K562 (cell line): ENCODE data around the gene BEST2. TPM values are rescaled to one million over a fixed set of nuclear protein-coding genes. Genes with fewer than 3 reads are reported as not detected.
A peak's percentile ranks its signal among the peaks of the same experiment; 100 is the strongest.

Experiments used
- ATAC-seq: fragments of 200-7000 bp; cut with Tn5 transposase; 3 replicates; pipeline ENCODE4 v1.9.1; 2020; ENCODE audit warnings: moderate library complexity
- BruUV-seq: library from RNA; stranded (reverse); fragments of 400-500 nt; replicated peaks from 2 replicates; lab custom pipeline; 2021; lab: Mats Ljungman, UMichigan
- CTCF ChIA-PET: fragments of 300-600 bp; formaldehyde crosslinking; extraction: SDS; loops from one replicate; lab custom pipeline; 2021; ENCODE audit warnings: low intra/inter-chr PET ratio; lab: Yijun Ruan, JAX
- POLR2A ChIA-PET: fragments of 300-600, 350-650 bp; sonication (Branson Sonifier 250); formaldehyde crosslinking; extraction: SDS; loops from one replicate; lab custom pipeline; 2021; ENCODE audit warnings: antibody characterized with exemption, inconsistent platforms; lab: Yijun Ruan, JAX
- DNase-seq, 4 experiments: peaks; one replicate each; pipeline versions ENCODE4 v3.0.0 to v3.0.0-alpha.2; 2011 to 2018; ENCODE audit warnings: low spot score in 3 of 4, mixed read lengths in 3 of 4; ENCODE audit errors: extremely low read depth in 1 of 4
- FAIRE-seq: peaks from 2 replicates; lab custom pipeline; 2011; peaks lifted over from hg19 to GRCh38; lab: Jason Lieb, UNC
- H2AFZ ChIP-seq: 2 replicates; pipeline ENCODE4 v1.6.0; 2011; ENCODE audit warnings: low read depth, low read length, control low read depth, inconsistent platforms
- H3K27ac ChIP-seq: fragments of 200-600 bp; 3 replicates; pipeline ENCODE4 v1.8.0; 2011; ENCODE audit warnings: low read depth, mild to moderate bottlenecking, control low read depth, inconsistent platforms, low read length, moderate library complexity, mixed read lengths; ENCODE audit errors: extremely low read depth
- H3K27me3 ChIP-seq, 2 experiments: fragments of 300-600 bp in 1 of 2; 2 replicates in 1 of 2; 3 replicates in 1 of 2; pipeline versions ENCODE4 v1.6.0 to v1.8.0; 2011; ENCODE audit warnings: inconsistent platforms in 2 of 2, low read length in 2 of 2, mild to moderate bottlenecking in 1 of 2, mixed read lengths in 1 of 2, moderate library complexity in 1 of 2; ENCODE audit not compliant: control insufficient read depth in 2 of 2, insufficient read depth in 2 of 2
- H3K36me3 ChIP-seq: fragments of 300-600 bp; 3 replicates; pipeline ENCODE4 v1.8.0; 2011; ENCODE audit warnings: mild to moderate bottlenecking, low read length, inconsistent platforms; ENCODE audit not compliant: control insufficient read depth, insufficient read depth
- H3K4me1 ChIP-seq, 2 experiments: fragments of 200-600 bp in 1 of 2; replicated peaks in 1 of 2; 2 replicates in 1 of 2; 3 replicates in 1 of 2; pipeline versions ENCODE4 v1.5.1 to v1.8.0; 2011; ENCODE audit warnings: inconsistent platforms in 2 of 2, low read length in 2 of 2, mild to moderate bottlenecking in 1 of 2, mixed read lengths in 1 of 2, moderate library complexity in 1 of 2; ENCODE audit not compliant: control insufficient read depth in 2 of 2, insufficient read depth in 2 of 2
- H3K4me2 ChIP-seq: 2 replicates; pipeline ENCODE4 v1.6.1; 2011; ENCODE audit warnings: low read length, control low read depth, inconsistent platforms, mixed read lengths; ENCODE audit not compliant: insufficient read depth
- H3K4me3 ChIP-seq: fragments of 200-600 bp; sonication (generic), shearing (Covaris generic); 2 replicates; pipeline ENCODE4 v1.5.1; 2016; ENCODE audit warnings: control low read depth, inconsistent platforms
- H3K79me2 ChIP-seq: fragments of 200-600 bp; 3 replicates; pipeline ENCODE4 v1.8.0; 2011; ENCODE audit warnings: low read length, inconsistent platforms; ENCODE audit not compliant: control insufficient read depth, insufficient read depth
- H3K9ac ChIP-seq, 2 experiments: 2 replicates each; pipeline versions ENCODE4 v1.6.0 to v1.6.1; 2011; ENCODE audit warnings: low read depth in 2 of 2, low read length in 2 of 2, control low read depth in 1 of 2, inconsistent platforms in 1 of 2, mild to moderate bottlenecking in 1 of 2, mixed read lengths in 1 of 2; ENCODE audit not compliant: insufficient read depth in 1 of 2
- H3K9me1 ChIP-seq: one replicate; pipeline ENCODE4 v1.6.0; 2011; ENCODE audit warnings: inconsistent platforms, mild to moderate bottlenecking, low read length, moderate library complexity; ENCODE audit not compliant: control insufficient read depth, insufficient read depth
- H3K9me3 ChIP-seq: replicated peaks from 2 replicates; pipeline ENCODE4 v1.5.1; 2011; ENCODE audit warnings: low read depth, low read length, inconsistent platforms; ENCODE audit not compliant: control insufficient read depth, insufficient read depth
- H4K20me1 ChIP-seq: replicated peaks from 2 replicates; pipeline ENCODE4 v1.6.1; 2011; ENCODE audit warnings: low read length, inconsistent platforms, mixed read lengths; ENCODE audit not compliant: control insufficient read depth, insufficient read depth
- E2F6 ChIP-seq, 2 experiments: IDR thresholded peaks; 2 replicates each; pipeline ENCODE4 v1.6.1; 2011; ENCODE audit warnings: borderline replicate concordance in 1 of 2, control low read depth in 1 of 2, low read depth in 1 of 2, low read length in 1 of 2, mild to moderate bottlenecking in 1 of 2, mixed read lengths in 1 of 2, moderate library complexity in 1 of 2; ENCODE audit not compliant: insufficient read depth in 1 of 2, insufficient read length in 1 of 2, poor library complexity in 1 of 2, severe bottlenecking in 1 of 2; ENCODE audit errors: extremely low read depth in 1 of 2
- ETV5 ChIP-seq: sonication (generic); formaldehyde crosslinking; IDR thresholded peaks from 2 replicates; pipeline ENCODE4 v1.4.0; 2020; ENCODE audit warnings: low read depth, mild to moderate bottlenecking, missing genetic modification reagents
- NELFE ChIP-seq: IDR thresholded peaks from 2 replicates; pipeline ENCODE4 v1.6.1; 2011; ENCODE audit warnings: mild to moderate bottlenecking; ENCODE audit not compliant: insufficient read depth, insufficient read length
- SAFB ChIP-seq: fragments of 200-400 bp; formaldehyde crosslinking; IDR thresholded peaks from 2 replicates; pipeline ENCODE4 v1.6.1; 2017; ENCODE audit warnings: low read depth, low read length, borderline replicate concordance
- TBP ChIP-seq: optimal IDR thresholded peaks from 2 replicates; pipeline ENCODE3; 2011; ENCODE audit warnings: low read depth, low read length, improper control_type of control experiment
- TCF3 ChIP-seq: sonication (generic); formaldehyde crosslinking; IDR thresholded peaks from 2 replicates; pipeline ENCODE4 v1.4.0; 2020; ENCODE audit warnings: mild to moderate bottlenecking, missing genetic modification reagents
- TRIM24 ChIP-seq, 2 experiments: fragments of 450-650 bp; IDR thresholded peaks; 2 replicates each; pipeline ENCODE4 v1.6.1; 2016
- XRCC3 ChIP-seq: fragments of 450-650 bp; IDR thresholded peaks from 2 replicates; pipeline ENCODE4 v1.6.1; 2017; ENCODE audit warnings: mild to moderate bottlenecking, moderate library complexity
- ZC3H8 ChIP-seq: fragments of 450-650 bp; IDR thresholded peaks from 2 replicates; pipeline ENCODE4 v1.6.1; 2017
- ZEB2 ChIP-seq: fragments of 450-650 bp; IDR thresholded peaks from 2 replicates; pipeline ENCODE4 v1.6.1; 2016
- ZNF143 ChIP-seq: sonication (generic); formaldehyde crosslinking; IDR thresholded peaks from 2 replicates; pipeline ENCODE4 v1.9.0; 2022; ENCODE audit warnings: mild to moderate bottlenecking, missing genetic modification reagents
- ZNF212 ChIP-seq: fragments of 450-650 bp; formaldehyde crosslinking; IDR thresholded peaks from 2 replicates; pipeline ENCODE4 v1.4.0; 2020; ENCODE audit warnings: mild to moderate bottlenecking
- WGBS: fragments of 100-300 bp; shearing (Covaris generic); methylation state at CpG from one replicate; pipeline ENCODE4 v1.1.6; 2016; ENCODE audit warnings: low coverage, mixed read lengths; ENCODE audit not compliant: insufficient coverage; ENCODE audit errors: missing lambda C conversion rate; 5-methylcytosine and 5-hydroxymethylcytosine counted together
- in situ Hi-C: fragments of 300-500 bp; cut with MboI; formaldehyde crosslinking; loops from 4 replicates; pipeline ENCODE4 v1.15.0; 2018; ENCODE audit warnings: inconsistent platforms, mixed read lengths
- intact Hi-C: fragments of 100-400 bp; cut with micrococcal nuclease; formaldehyde crosslinking; loops from 2 replicates; pipeline ENCODE4 v1.14.2; 2022
- polyA plus RNA-seq, 8 experiments: library from polyadenylated mRNA; depleted of rRNA in 4 of 8; stranded (reverse) in 5 of 8; unstranded in 3 of 8; fragments of >200 nt; fragmentation: Nextera tagmentation in 2 of 8; fragmentation: Illumina TruSeq in 1 of 8; extraction: Ambion mirVana in 2 of 8; extraction: Trizol in 1 of 8; gene quantifications; 2 replicates each; pipeline versions ENCODE4 v1.2.1 to v1.2.3, GENCODE V29; 2011 to 2014; ENCODE audit warnings: inconsistent platforms in 1 of 8, missing spikeins in 1 of 8
- total RNA-seq, 7 experiments: library from RNA; depleted of rRNA in 6 of 7; stranded (reverse); fragments of >200 nt in 6 of 7; fragmentation: Illumina TruSeq in 2 of 7; extraction: Trizol in 2 of 7; gene quantifications; 2 replicates each; pipeline versions ENCODE4 v1.2.1 to v1.2.3, GENCODE V29; 2011 to 2021; ENCODE audit warnings: low replicate concordance in 1 of 7
- TF ChIP-seq, protein P1 (sequence below), 2 experiments: fragments of 450-650 bp in 1 of 2; sonication (generic) in 1 of 2; formaldehyde crosslinking; conservative IDR thresholded peaks; 2 replicates each; pipeline versions ENCODE4 v1.4.0 to v1.8.1; 2020 to 2022; ENCODE audit warnings: mild to moderate bottlenecking in 1 of 2, missing genetic modification reagents in 1 of 2
- TF ChIP-seq, protein P2 (sequence below): fragments of 200-800 bp; sonication (Bioruptor generic); IDR thresholded peaks from 2 replicates; pipeline ENCODE4 v1.6.1; 2017; ENCODE audit warnings: missing genetic modification characterization, missing compliant biosample characterization
- TF ChIP-seq, protein P3 (sequence below): fragments of 450-650 bp; IDR thresholded peaks from 2 replicates; pipeline ENCODE4 v1.7.1; 2018; ENCODE audit warnings: mild to moderate bottlenecking, low read depth; ENCODE audit not compliant: partially characterized antibody

BEST2 gene
- total and polyA plus RNA-seq, 9 of the 15 experiments (the other 6 are each of a cell fraction or from before 2014, with no cell fraction given): not detected

DNA sequence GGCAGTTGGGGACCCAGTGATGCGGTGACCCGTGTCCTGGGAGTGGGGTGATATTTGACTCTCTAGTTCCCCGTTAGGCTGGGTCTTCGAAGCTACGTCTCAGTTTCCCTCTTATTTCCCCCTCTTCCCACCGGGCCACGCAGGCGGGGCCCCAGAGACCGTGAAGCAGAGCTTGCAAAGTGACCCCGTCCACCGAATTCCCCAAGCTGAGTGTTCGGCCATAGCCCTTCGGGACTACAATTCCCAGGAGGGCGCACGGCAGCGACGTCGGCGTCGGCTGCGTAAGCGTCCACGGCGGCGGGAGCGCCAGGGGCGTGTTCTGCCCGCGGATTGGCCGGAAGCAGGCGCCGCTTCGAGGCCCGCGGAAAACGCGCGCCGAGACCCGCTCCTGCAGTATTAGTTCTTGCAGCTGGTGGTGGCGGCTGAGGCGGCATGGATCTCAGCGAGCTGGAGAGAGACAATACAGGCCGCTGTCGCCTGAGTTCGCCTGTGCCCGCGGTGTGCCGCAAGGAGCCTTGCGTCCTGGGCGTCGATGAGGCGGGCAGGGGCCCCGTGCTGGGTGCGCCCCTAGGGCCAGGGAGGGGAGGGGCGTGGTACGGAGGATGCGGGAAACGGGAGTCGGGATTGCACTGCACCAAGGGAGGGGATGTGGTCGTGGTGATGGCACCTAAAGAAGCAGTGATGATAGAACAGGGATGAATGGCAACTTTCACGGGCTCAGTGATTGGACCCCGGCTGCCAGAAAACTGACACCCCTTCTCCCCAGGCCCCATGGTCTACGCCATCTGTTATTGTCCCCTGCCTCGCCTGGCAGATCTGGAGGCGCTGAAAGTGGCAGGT is 54.9 kb downstream of the BEST2 start, which contains the start of gene RNASEH2A:
Gene RNASEH2A, plus strand, starts transcription at position 343 of the 840 bp plus-strand sequence. Its CDS starts 90 bp downstream, at position 433.
- Histone ChIP-seq H3K4me1 (peaks cover 14 to 45% of the 10 kb centered on the region in 2 experiments; a peak in 4 of 5 replicates), H3K9me3 (no peaks in the 10 kb centered on the region), H2AFZ (peak within 1 kb of the TSS; percentile 99), H3K4me2 (peak within 1 kb of the TSS; percentile 95), H3K9me1 (no peaks in the 10 kb centered on the region), H3K9ac (peak within 1 kb of the TSS; percentile 87 to 94), H3K36me3 (peaks cover 34% of the 10 kb centered on the region; the same call in 2 of the 3 replicates), H4K20me1 (no peaks in the 10 kb centered on the region), H3K27me3 (no peaks in the 10 kb centered on the region), H3K4me3 (peak within 1 kb of the TSS; percentile 80), H3K79me2 (peaks cover 18% of the 10 kb centered on the region), H3K27ac (peak within 1 kb of the TSS; percentile 93)
- WGBS: 3% methylated on average over 52 of the region's 66 CpGs
- in situ Hi-C loops (no loop called here), intact Hi-C loops (no loop called here)
- CTCF ChIA-PET: no interaction called here
- peak; percentile 89 for FAIRE-seq
- TSS peak; percentile 83 for BruUV-seq
- peak; percentile 88 to 95 (median 90) for DNase-seq
- POLR2A ChIA-PET: interaction anchor here (0.7 to 1.4 kb wide), 9 partner anchors 9 to 311 kb away, joined by 3 to 11 read pairs (median 4); partner anchors contain the start of gene JUNB
- peak; percentile 95 for ATAC-seq
- TF ChIP-seq ZC3H8: no peak
- TF ChIP-seq SAFB: no peak
- TF ChIP-seq, protein P1, sequence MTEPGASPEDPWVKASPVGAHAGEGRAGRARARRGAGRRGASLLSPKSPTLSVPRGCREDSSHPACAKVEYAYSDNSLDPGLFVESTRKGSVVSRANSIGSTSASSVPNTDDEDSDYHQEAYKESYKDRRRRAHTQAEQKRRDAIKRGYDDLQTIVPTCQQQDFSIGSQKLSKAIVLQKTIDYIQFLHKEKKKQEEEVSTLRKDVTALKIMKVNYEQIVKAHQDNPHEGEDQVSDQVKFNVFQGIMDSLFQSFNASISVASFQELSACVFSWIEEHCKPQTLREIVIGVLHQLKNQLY (CRISPR knock-in tag; conservative IDR thresholded peaks at IDR 0.05): no peak
- TF ChIP-seq ZNF212: no peak
- TF ChIP-seq TCF3 (CRISPR knock-in tag): no peak
- TF ChIP-seq XRCC3: no peak
- TF ChIP-seq ETV5 (CRISPR knock-in tag): peak; percentile 85
- TF ChIP-seq ZNF143 (CRISPR knock-in tag): peak; percentile 98
- TF ChIP-seq, protein P2, sequence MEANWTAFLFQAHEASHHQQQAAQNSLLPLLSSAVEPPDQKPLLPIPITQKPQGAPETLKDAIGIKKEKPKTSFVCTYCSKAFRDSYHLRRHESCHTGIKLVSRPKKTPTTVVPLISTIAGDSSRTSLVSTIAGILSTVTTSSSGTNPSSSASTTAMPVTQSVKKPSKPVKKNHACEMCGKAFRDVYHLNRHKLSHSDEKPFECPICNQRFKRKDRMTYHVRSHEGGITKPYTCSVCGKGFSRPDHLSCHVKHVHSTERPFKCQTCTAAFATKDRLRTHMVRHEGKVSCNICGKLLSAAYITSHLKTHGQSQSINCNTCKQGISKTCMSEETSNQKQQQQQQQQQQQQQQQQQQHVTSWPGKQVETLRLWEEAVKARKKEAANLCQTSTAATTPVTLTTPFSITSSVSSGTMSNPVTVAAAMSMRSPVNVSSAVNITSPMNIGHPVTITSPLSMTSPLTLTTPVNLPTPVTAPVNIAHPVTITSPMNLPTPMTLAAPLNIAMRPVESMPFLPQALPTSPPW (CRISPR knock-in tag): peak; percentile 31; the same call in 1 of the 2 replicates
- TF ChIP-seq TBP: peak; percentile 75
- TF ChIP-seq ZEB2: no peak
- no peak for TF ChIP-seq NELFE
- TF ChIP-seq E2F6 (IDR thresholded peaks at IDR 0.05; ENCODE audit: borderline replicate concordance in 1 of 2, extremely low read depth in 1 of 2, insufficient read depth in 1 of 2, insufficient read length in 1 of 2, low read depth in 1 of 2, low read length in 1 of 2, poor library complexity in 1 of 2, severe bottlenecking in 1 of 2): peak; percentile 95 to 98
- TF ChIP-seq, protein P3, sequence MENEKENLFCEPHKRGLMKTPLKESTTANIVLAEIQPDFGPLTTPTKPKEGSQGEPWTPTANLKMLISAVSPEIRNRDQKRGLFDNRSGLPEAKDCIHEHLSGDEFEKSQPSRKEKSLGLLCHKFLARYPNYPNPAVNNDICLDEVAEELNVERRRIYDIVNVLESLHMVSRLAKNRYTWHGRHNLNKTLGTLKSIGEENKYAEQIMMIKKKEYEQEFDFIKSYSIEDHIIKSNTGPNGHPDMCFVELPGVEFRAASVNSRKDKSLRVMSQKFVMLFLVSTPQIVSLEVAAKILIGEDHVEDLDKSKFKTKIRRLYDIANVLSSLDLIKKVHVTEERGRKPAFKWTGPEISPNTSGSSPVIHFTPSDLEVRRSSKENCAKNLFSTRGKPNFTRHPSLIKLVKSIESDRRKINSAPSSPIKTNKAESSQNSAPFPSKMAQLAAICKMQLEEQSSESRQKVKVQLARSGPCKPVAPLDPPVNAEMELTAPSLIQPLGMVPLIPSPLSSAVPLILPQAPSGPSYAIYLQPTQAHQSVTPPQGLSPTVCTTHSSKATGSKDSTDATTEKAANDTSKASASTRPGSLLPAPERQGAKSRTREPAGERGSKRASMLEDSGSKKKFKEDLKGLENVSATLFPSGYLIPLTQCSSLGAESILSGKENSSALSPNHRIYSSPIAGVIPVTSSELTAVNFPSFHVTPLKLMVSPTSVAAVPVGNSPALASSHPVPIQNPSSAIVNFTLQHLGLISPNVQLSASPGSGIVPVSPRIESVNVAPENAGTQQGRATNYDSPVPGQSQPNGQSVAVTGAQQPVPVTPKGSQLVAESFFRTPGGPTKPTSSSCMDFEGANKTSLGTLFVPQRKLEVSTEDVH: peak; percentile 78
- TF ChIP-seq TRIM24 (IDR thresholded peaks at IDR 0.05): no peak
